ENCODE data around the gene GGCT.

GRCh38 chr7:30476459-30477145 is 28.0 kb downstream of the GGCT start:
- no peak for TF ChIP-seq CTCF (conservative IDR thresholded peaks at IDR 0.05; ENCODE audit: low read depth, low read length)
- TF ChIP-seq EZH2 (IDR thresholded peaks at IDR 0.05; ENCODE audit: low read length, unreplicated experiment), result no peak
- TF ChIP-seq EZH2phosphoT487 (IDR thresholded peaks at IDR 0.05; ENCODE audit: borderline replicate concordance, low read length), result no peak
